ENCODE measurements around the gene PPP1R18. TPM values are rescaled to one million over a fixed set of nuclear protein-coding genes. Genes with fewer than 3 reads are reported as not detected.

PPP1R18 gene
- total and polyA plus RNA-seq, 9 of the 15 experiments (the other 6 are each of a cell fraction or from before 2014, with no cell fraction given), result 12.0 to 99.2 (median 42.6) TPM

DNA sequence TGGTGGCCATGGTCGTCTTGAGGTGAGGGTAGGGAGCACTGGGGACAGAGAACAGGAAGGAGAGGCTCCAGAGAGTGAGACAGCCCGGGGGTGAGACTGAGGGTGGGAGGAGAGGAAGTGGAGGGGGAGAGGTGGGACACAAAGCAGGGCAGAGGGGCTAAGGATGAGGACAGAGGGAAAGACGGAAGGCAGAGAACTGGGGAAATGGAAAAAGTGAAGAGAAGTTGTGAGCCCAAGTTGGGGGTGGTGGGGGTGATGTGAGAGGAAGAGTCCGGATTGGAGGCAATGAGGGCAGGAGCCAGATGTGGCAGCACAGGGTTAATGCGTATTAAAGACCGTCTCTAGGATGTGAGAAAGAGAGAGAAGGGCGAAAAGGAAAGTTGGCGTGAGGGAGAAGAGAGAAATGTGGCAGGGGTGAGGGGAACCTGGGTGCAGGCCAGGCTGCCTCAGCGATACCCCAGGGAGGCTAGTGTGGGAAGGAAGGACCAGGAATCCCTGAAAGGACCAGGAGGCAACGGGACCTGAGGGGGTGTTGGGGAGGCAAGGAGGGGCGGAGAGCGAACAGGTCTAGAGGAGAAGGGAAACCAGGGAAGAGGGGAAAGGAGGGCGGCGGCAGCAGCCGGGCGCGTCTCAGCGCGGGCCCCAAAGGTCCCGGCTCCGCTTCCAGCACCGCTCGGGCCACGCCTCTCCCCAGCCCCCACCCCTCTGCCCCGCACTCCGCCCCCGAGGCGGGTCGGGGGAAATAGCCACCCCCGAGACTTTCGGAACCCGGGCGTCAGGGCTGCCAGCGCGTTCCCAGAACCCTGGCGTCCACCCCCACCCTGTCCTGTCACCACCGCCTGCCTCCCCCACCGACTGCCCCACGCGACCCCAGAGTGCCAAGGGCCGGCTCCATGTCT is at the start of gene PPP1R18 (continued):
- peak; percentile 16; the same call in 1 of the 2 replicates for TF ChIP-seq DPF2 (IDR thresholded peaks at IDR 0.05)
- no peak for TF ChIP-seq ZNF436 (CRISPR knock-in tag; IDR thresholded peaks at IDR 0.05)
- peak in 1 of 2 experiments; percentile 78; a peak in 1 of 4 replicates for TF ChIP-seq HDAC1 (IDR thresholded peaks at IDR 0.05)
- peak; percentile 61 for TF ChIP-seq SUPT5H (IDR thresholded peaks at IDR 0.05)
- no peak for TF ChIP-seq HDAC8 (tag; IDR thresholded peaks at IDR 0.05)
- TF ChIP-seq NRF1 (conservative IDR thresholded peaks at IDR 0.05 in 1 of 2, IDR thresholded peaks at IDR 0.05 in 1 of 2), result no peak
- TF ChIP-seq EGR1 (conservative IDR thresholded peaks at IDR 0.05), result no peak
- no peak for TF ChIP-seq KHSRP (IDR thresholded peaks at IDR 0.05)
- peak; percentile 82 to 90 for TF ChIP-seq MLLT1 (IDR thresholded peaks at IDR 0.05)
- peak; percentile 54; the same call in 1 of the 2 replicates for TF ChIP-seq PHB (CRISPR knock-in tag; IDR thresholded peaks at IDR 0.05)
- TF ChIP-seq CXXC5 (CRISPR knock-in tag; IDR thresholded peaks at IDR 0.05), result no peak
- no peak for TF ChIP-seq ZNF695 (CRISPR knock-in tag; IDR thresholded peaks at IDR 0.05)
- no peak for TF ChIP-seq HNRNPUL1 (IDR thresholded peaks at IDR 0.05; ENCODE audit: low read length)
- no peak for TF ChIP-seq NCOR1 (IDR thresholded peaks at IDR 0.05)
- TF ChIP-seq ZNF668 (CRISPR knock-in tag; IDR thresholded peaks at IDR 0.05), result no peak
- no peak for TF ChIP-seq ZNF707 (CRISPR knock-in tag; conservative IDR thresholded peaks at IDR 0.05)
- TF ChIP-seq, protein P1, sequence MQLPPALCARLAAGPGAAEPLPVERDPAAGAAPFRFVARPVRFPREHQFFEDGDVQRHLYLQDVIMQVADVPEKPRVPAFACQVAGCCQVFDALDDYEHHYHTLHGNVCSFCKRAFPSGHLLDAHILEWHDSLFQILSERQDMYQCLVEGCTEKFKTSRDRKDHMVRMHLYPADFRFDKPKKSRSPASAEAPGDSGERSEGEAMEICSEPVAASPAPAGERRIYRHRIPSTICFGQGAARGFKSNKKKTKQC (CRISPR knock-in tag; IDR thresholded peaks at IDR 0.05), result 0 out of 2 replicates have a peak, but pooled peaks have one; percentile 41
- no peak for TF ChIP-seq CREB3 (tag; conservative IDR thresholded peaks at IDR 0.05; ENCODE audit: low read depth)
- 0 out of 2 replicates have a peak, but pooled peaks have one; percentile 13 for TF ChIP-seq NFIC (IDR thresholded peaks at IDR 0.05)
- TF ChIP-seq, protein P2, sequence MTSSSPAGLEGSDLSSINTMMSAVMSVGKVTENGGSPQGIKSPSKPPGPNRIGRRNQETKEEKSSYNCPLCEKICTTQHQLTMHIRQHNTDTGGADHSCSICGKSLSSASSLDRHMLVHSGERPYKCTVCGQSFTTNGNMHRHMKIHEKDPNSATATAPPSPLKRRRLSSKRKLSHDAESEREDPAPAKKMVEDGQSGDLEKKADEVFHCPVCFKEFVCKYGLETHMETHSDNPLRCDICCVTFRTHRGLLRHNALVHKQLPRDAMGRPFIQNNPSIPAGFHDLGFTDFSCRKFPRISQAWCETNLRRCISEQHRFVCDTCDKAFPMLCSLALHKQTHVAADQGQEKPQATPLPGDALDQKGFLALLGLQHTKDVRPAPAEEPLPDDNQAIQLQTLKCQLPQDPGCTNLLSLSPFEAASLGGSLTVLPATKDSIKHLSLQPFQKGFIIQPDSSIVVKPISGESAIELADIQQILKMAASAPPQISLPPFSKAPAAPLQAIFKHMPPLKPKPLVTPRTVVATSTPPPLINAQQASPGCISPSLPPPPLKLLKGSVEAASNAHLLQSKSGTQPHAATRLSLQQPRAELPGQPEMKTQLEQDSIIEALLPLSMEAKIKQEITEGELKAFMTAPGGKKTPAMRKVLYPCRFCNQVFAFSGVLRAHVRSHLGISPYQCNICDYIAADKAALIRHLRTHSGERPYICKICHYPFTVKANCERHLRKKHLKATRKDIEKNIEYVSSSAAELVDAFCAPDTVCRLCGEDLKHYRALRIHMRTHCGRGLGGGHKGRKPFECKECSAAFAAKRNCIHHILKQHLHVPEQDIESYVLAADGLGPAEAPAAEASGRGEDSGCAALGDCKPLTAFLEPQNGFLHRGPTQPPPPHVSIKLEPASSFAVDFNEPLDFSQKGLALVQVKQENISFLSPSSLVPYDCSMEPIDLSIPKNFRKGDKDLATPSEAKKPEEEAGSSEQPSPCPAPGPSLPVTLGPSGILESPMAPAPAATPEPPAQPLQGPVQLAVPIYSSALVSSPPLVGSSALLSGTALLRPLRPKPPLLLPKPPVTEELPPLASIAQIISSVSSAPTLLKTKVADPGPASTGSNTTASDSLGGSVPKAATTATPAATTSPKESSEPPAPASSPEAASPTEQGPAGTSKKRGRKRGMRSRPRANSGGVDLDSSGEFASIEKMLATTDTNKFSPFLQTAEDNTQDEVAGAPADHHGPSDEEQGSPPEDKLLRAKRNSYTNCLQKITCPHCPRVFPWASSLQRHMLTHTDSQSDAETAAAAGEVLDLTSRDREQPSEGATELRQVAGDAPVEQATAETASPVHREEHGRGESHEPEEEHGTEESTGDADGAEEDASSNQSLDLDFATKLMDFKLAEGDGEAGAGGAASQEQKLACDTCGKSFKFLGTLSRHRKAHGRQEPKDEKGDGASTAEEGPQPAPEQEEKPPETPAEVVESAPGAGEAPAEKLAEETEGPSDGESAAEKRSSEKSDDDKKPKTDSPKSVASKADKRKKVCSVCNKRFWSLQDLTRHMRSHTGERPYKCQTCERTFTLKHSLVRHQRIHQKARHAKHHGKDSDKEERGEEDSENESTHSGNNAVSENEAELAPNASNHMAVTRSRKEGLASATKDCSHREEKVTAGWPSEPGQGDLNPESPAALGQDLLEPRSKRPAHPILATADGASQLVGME (CRISPR knock-in tag; IDR thresholded peaks at IDR 0.05), result no peak
- TF ChIP-seq RBM34 (IDR thresholded peaks at IDR 0.05; ENCODE audit: borderline replicate concordance, insufficient read depth, low read length), result no peak
